IMR-90 (cell line): Measurements from ENCODE around the gene USP36. TPM values are rescaled to one million over a fixed set of nuclear protein-coding genes. Genes with fewer than 3 reads are reported as not detected.

ENCODE experiments used
- ATAC-seq: fragments of 200-7000 bp; cut with Tn5 transposase; 2 replicates; pipeline ENCODE4 v1.9.1; 2020; ENCODE audit warnings: low read depth, mild to moderate bottlenecking, moderate library complexity
- BruUV-seq: library from RNA; stranded (reverse); fragments of 400-500 nt; replicated peaks from 2 replicates; lab custom pipeline; 2021; lab: Mats Ljungman, UMichigan
- CTCF ChIA-PET: fragments of 300-600 bp; formaldehyde crosslinking; extraction: SDS; loops from one replicate; lab custom pipeline; 2021; ENCODE audit warnings: antibody characterized with exemption; lab: Yijun Ruan, JAX
- POLR2A ChIA-PET: fragments of 300-600 bp; sonication (Branson Sonifier 250); formaldehyde crosslinking; loops from one replicate; lab custom pipeline; 2022; ENCODE audit warnings: antibody characterized with exemption; ENCODE audit not compliant: unreplicated experiment; lab: Charles Lee
- DNase-seq: peaks from one replicate; pipeline ENCODE4 v3.0.0; 2013
- H2AFZ ChIP-seq: replicated peaks from 2 replicates; pipeline ENCODE3; 2013; ENCODE audit warnings: low read length, mild to moderate bottlenecking; ENCODE audit not compliant: poor library complexity
- H2AK5ac ChIP-seq: 2 replicates; pipeline ENCODE4 v1.6.1; 2013; ENCODE audit warnings: low read depth, low read length, inconsistent platforms
- H2AK9ac ChIP-seq: replicated peaks from 2 replicates; pipeline ENCODE3; 2013; ENCODE audit warnings: mild to moderate bottlenecking, low read depth, low read length, moderate library complexity; ENCODE audit not compliant: poor library complexity
- H2BK120ac ChIP-seq: 2 replicates; pipeline ENCODE4 v1.6.1; 2013; ENCODE audit warnings: low read depth, low read length, inconsistent platforms
- H2BK15ac ChIP-seq: 3 replicates; pipeline ENCODE4 v1.6.1; 2013; ENCODE audit warnings: low read depth, low read length, inconsistent platforms
- H2BK20ac ChIP-seq: 2 replicates; pipeline ENCODE4 v1.6.1; 2013; ENCODE audit warnings: low read depth, mild to moderate bottlenecking, inconsistent platforms, low read length, moderate library complexity
- H2BK5ac ChIP-seq: 2 replicates; pipeline ENCODE4 v1.6.1; 2013; ENCODE audit warnings: mild to moderate bottlenecking, low read depth, low read length, inconsistent platforms; ENCODE audit not compliant: poor library complexity, severe bottlenecking
- H3K14ac ChIP-seq: replicated peaks from 2 replicates; pipeline ENCODE4 v1.6.1; 2013; ENCODE audit warnings: low read depth, low read length, inconsistent platforms
- H3K18ac ChIP-seq: 2 replicates; pipeline ENCODE4 v1.6.1; 2013; ENCODE audit warnings: low read depth, low read length, control low read depth
- H3K23ac ChIP-seq: 2 replicates; pipeline ENCODE4 v1.6.1; 2013; ENCODE audit warnings: low read depth, low read length, inconsistent platforms
- H3K27ac ChIP-seq: 2 replicates; pipeline ENCODE4 v1.5.1; 2013; ENCODE audit warnings: mild to moderate bottlenecking, control low read depth, low read length; ENCODE audit not compliant: insufficient read depth
- H3K27me3 ChIP-seq: 2 replicates; pipeline ENCODE4 v1.6.1; 2013; ENCODE audit warnings: low read length; ENCODE audit not compliant: control insufficient read depth, insufficient read depth
- H3K36me3 ChIP-seq: 2 replicates; pipeline ENCODE4 v1.6.1; 2013; ENCODE audit warnings: low read length, mixed read lengths; ENCODE audit not compliant: control insufficient read depth, insufficient read depth
- H3K4ac ChIP-seq: 2 replicates; pipeline ENCODE4 v1.6.1; 2013; ENCODE audit warnings: low read depth, low read length, inconsistent platforms
- H3K4me1 ChIP-seq: 2 replicates; pipeline ENCODE4 v1.6.1; 2013; ENCODE audit warnings: low read length, mixed read lengths; ENCODE audit not compliant: control insufficient read depth, insufficient read depth
- H3K4me2 ChIP-seq: 2 replicates; pipeline ENCODE4 v1.6.1; 2013; ENCODE audit warnings: low read depth, mild to moderate bottlenecking, control low read depth, low read length, moderate library complexity
- H3K4me3 ChIP-seq: 2 replicates; pipeline ENCODE4 v1.5.1; 2013; ENCODE audit warnings: low read depth, mild to moderate bottlenecking, control low read depth, low read length, moderate library complexity; ENCODE audit not compliant: insufficient read depth
- H3K56ac ChIP-seq: 2 replicates; pipeline ENCODE4 v1.6.1; 2013; ENCODE audit warnings: low read length, inconsistent platforms; ENCODE audit not compliant: insufficient read depth; ENCODE audit errors: extremely low read depth
- H3K79me1 ChIP-seq, 2 experiments: 2 replicates each; pipeline ENCODE4 v1.6.1; 2013; ENCODE audit warnings: low read length in 2 of 2, inconsistent platforms in 1 of 2, low read depth in 1 of 2
- H3K9ac ChIP-seq: 2 replicates; pipeline ENCODE4 v1.6.1; 2013; ENCODE audit warnings: low read depth, low read length, control low read depth
- H3K9me1 ChIP-seq: 2 replicates; pipeline ENCODE4 v1.6.1; 2013; ENCODE audit warnings: low read length, inconsistent platforms; ENCODE audit not compliant: insufficient read depth
- H3K9me3 ChIP-seq: 2 replicates; pipeline ENCODE4 v1.6.1; 2013; ENCODE audit warnings: low read length; ENCODE audit not compliant: control insufficient read depth, insufficient read depth
- H4K20me1 ChIP-seq: 2 replicates; pipeline ENCODE4 v1.6.1; 2013; ENCODE audit warnings: low read length, inconsistent platforms; ENCODE audit not compliant: insufficient read depth
- H4K5ac ChIP-seq: 2 replicates; pipeline ENCODE4 v1.6.1; 2013; ENCODE audit warnings: mild to moderate bottlenecking, low read depth, low read length, control low read depth
- H4K8ac ChIP-seq, 2 experiments: 2 replicates each; pipeline ENCODE4 v1.6.1; 2013; ENCODE audit warnings: low read depth in 2 of 2, low read length in 2 of 2, control low read depth in 1 of 2, inconsistent platforms in 1 of 2
- H4K91ac ChIP-seq: 2 replicates; pipeline ENCODE4 v1.6.1; 2013; ENCODE audit warnings: low read depth, low read length, inconsistent platforms; ENCODE audit not compliant: insufficient read depth
- CEBPB ChIP-seq: IDR thresholded peaks from 2 replicates; pipeline ENCODE4 v1.6.1; 2012; ENCODE audit warnings: low read depth, low read length, improper control_type of control experiment
- CHD1 ChIP-seq: IDR thresholded peaks from 2 replicates; pipeline ENCODE4 v1.6.1; 2012; ENCODE audit warnings: low read depth, low read length, improper control_type of control experiment
- FOS ChIP-seq: fragments of 150-350 bp; IDR thresholded peaks from 2 replicates; pipeline ENCODE4 v1.6.1; 2016; ENCODE audit warnings: low read depth, low read length
- MAFK ChIP-seq: IDR thresholded peaks from 2 replicates; pipeline ENCODE4 v1.6.1; 2012; ENCODE audit warnings: low read depth, low read length, improper control_type of control experiment
- MAZ ChIP-seq: IDR thresholded peaks from 2 replicates; pipeline ENCODE4 v1.6.1; 2012; ENCODE audit warnings: low read depth, mild to moderate bottlenecking, low read length, improper control_type of control experiment, moderate library complexity, borderline replicate concordance
- MXI1 ChIP-seq: IDR thresholded peaks from 2 replicates; pipeline ENCODE4 v1.6.1; 2012; ENCODE audit warnings: low read depth, mild to moderate bottlenecking, low read length, moderate library complexity, borderline replicate concordance
- POLR2A ChIP-seq: IDR thresholded peaks from 2 replicates; pipeline ENCODE4 v1.6.1; 2012; ENCODE audit warnings: mild to moderate bottlenecking, low read depth, low read length
- RAD21 ChIP-seq: IDR thresholded peaks from 2 replicates; pipeline ENCODE4 v1.6.1; 2012; ENCODE audit warnings: low read length, improper control_type of control experiment
- RCOR1 ChIP-seq: IDR thresholded peaks from 2 replicates; pipeline ENCODE4 v1.6.1; 2012; ENCODE audit warnings: mild to moderate bottlenecking, low read length, improper control_type of control experiment; ENCODE audit not compliant: insufficient replicate concordance
- RFX5 ChIP-seq: IDR thresholded peaks from 2 replicates; pipeline ENCODE4 v1.8.0; 2012; ENCODE audit warnings: low read depth, mild to moderate bottlenecking, low read length, moderate library complexity
- SMC3 ChIP-seq: fragments of 150-350 bp; IDR thresholded peaks from 2 replicates; pipeline ENCODE4 v1.6.1; 2016; ENCODE audit warnings: low read depth, mild to moderate bottlenecking, antibody characterized with exemption, low read length, moderate library complexity
- WGBS, 2 experiments: methylation state at CpG; one replicate each; pipeline versions ENCODE4 v1.1.5 to v1.1.7; 2013; ENCODE audit warnings: missing lambda C conversion rate in 2 of 2; ENCODE audit not compliant: insufficient read length in 1 of 2; ENCODE audit errors: extremely low coverage in 2 of 2; 5-methylcytosine and 5-hydroxymethylcytosine counted together
- dilution Hi-C: fragments of 300-500 bp; cut with HindIII; formaldehyde crosslinking; loops from one replicate; pipeline ENCODE4 v1.14.3; 2018; ENCODE audit warnings: low sequenced_read_pairs; ENCODE audit not compliant: unreplicated experiment
- in situ Hi-C: fragments of 300-500 bp; cut with MboI; formaldehyde crosslinking; loops from 3 replicates; pipeline ENCODE4 v1.14.3; 2019; ENCODE audit warnings: low sequenced_read_pairs, inconsistent platforms, mixed read lengths
- intact Hi-C: fragments of 100-400 bp; cut with micrococcal nuclease; formaldehyde crosslinking; loops from 2 replicates; pipeline ENCODE4 v1.10.0; 2022
- polyA plus RNA-seq, 3 experiments: library from polyadenylated mRNA; depleted of rRNA; stranded (reverse); fragments of >200 nt; gene quantifications; 2 replicates each; pipeline ENCODE4 v1.2.3, GENCODE V29; 2012; ENCODE audit warnings: low replicate concordance in 1 of 3
- total RNA-seq: library from RNA; depleted of rRNA; stranded (reverse); fragments of >200 nt; gene quantifications from 2 replicates; pipeline ENCODE4 v1.2.3, GENCODE V29; 2012
- TF ChIP-seq, protein P1 (sequence below): conservative IDR thresholded peaks from 2 replicates; pipeline ENCODE4 v1.5.1; 2012; ENCODE audit warnings: mild to moderate bottlenecking, low read depth, low read length, improper control_type of control experiment
- TF ChIP-seq, protein P2 (sequence below): fragments of 150-350 bp; IDR thresholded peaks from 2 replicates; pipeline ENCODE4 v1.6.1; 2016; ENCODE audit warnings: low read depth, mild to moderate bottlenecking, low read length, moderate library complexity, borderline replicate concordance
- TF ChIP-seq, protein P3 (sequence below): fragments of 150-350 bp; IDR thresholded peaks from 2 replicates; pipeline ENCODE4 v1.6.1; 2017; ENCODE audit warnings: mild to moderate bottlenecking, antibody characterized with exemption, low read length, low read depth

Gene USP36
- total and polyA plus RNA-seq, 2 of the 4 experiments (the other 2 are of a cell fraction): 30.6 to 38.3 TPM

DNA sequence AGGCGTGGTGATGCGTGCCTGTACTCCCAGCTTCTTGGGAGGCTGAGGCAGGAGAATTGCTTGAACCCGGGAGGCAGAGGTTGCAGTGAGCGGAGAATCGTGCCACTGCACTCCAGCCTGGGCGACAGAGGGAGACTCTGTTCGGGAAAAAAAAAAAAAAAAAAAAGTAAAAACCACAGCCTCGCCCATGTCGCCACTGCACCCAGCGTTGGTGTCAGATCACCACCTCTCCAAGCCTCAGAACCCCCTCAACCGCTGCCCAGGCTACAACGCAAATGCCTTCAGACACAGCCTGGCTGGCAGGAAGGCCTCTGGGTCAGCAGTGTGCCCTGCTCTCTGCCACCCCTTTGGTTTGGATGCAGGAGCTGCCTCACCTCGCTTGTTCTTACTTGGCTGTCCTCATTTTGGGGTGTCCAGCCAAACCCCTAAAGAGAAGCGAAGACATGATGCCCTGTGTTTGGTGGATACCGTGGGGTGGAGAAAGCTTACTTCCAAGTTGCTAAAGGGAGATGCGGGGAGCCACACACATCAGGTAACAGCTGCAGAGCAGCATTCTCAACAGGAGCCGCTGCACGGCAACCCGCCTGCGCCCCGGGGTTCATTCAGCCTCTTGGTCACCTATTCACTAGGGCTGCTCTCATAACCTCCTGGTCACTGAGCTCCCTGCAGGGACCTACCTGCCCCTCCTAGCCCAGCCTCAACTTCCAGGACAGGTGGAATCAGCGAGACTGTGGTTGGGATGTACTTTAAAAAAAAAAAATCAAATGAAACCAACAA lies 45.6 kb downstream of the USP36 start:
- no peak overlapping the region for H2BK120ac ChIP-seq
- no peaks in the 10 kb centered on the region for H3K27me3 ChIP-seq
- no peak overlapping the region for H4K91ac ChIP-seq
- H3K9me1 ChIP-seq: peaks cover 31% of the 10 kb centered on the region
- no TSS peak for BruUV-seq
- CTCF ChIA-PET: no interaction called here
- no peak overlapping the region for H2AK9ac ChIP-seq
- in situ Hi-C loops: no loop called here
- no peak overlapping the region for H3K4me3 ChIP-seq
- no peak overlapping the region for H3K27ac ChIP-seq
- H3K4me2 ChIP-seq: no peak overlapping the region
- H4K5ac ChIP-seq: no peak overlapping the region
- ATAC-seq: no peak
- intact Hi-C loops: no loop called here
- DNase-seq: no peak
- TF ChIP-seq FOS (no peak), MXI1 (no peak), RAD21 (no peak), POLR2A (no peak), CEBPB (no peak), RCOR1 (no peak), SMC3 (no peak), CHD1 (no peak), MAZ (no peak), MAFK (no peak), RFX5 (no peak)
- TF ChIP-seq, protein P1, sequence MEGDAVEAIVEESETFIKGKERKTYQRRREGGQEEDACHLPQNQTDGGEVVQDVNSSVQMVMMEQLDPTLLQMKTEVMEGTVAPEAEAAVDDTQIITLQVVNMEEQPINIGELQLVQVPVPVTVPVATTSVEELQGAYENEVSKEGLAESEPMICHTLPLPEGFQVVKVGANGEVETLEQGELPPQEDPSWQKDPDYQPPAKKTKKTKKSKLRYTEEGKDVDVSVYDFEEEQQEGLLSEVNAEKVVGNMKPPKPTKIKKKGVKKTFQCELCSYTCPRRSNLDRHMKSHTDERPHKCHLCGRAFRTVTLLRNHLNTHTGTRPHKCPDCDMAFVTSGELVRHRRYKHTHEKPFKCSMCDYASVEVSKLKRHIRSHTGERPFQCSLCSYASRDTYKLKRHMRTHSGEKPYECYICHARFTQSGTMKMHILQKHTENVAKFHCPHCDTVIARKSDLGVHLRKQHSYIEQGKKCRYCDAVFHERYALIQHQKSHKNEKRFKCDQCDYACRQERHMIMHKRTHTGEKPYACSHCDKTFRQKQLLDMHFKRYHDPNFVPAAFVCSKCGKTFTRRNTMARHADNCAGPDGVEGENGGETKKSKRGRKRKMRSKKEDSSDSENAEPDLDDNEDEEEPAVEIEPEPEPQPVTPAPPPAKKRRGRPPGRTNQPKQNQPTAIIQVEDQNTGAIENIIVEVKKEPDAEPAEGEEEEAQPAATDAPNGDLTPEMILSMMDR: no peak
- TF ChIP-seq, protein P2, sequence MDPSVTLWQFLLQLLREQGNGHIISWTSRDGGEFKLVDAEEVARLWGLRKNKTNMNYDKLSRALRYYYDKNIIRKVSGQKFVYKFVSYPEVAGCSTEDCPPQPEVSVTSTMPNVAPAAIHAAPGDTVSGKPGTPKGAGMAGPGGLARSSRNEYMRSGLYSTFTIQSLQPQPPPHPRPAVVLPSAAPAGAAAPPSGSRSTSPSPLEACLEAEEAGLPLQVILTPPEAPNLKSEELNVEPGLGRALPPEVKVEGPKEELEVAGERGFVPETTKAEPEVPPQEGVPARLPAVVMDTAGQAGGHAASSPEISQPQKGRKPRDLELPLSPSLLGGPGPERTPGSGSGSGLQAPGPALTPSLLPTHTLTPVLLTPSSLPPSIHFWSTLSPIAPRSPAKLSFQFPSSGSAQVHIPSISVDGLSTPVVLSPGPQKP: no peak
- TF ChIP-seq, protein P3, sequence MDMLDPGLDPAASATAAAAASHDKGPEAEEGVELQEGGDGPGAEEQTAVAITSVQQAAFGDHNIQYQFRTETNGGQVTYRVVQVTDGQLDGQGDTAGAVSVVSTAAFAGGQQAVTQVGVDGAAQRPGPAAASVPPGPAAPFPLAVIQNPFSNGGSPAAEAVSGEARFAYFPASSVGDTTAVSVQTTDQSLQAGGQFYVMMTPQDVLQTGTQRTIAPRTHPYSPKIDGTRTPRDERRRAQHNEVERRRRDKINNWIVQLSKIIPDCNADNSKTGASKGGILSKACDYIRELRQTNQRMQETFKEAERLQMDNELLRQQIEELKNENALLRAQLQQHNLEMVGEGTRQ: no peak
- H3K56ac ChIP-seq: no peak overlapping the region
- peaks cover 22% of the 10 kb centered on the region for H3K4me1 ChIP-seq
- H3K14ac ChIP-seq: no peak overlapping the region
- peaks cover 3 to 59% of the 10 kb centered on the region in 2 experiments; a peak in 2 of 4 replicates for H3K79me1 ChIP-seq
- POLR2A ChIA-PET: no interaction called here
- WGBS, 2 experiments: 93% methylated on average over 3 of the region's 22 CpGs; no CpG with 5 or more reads in 1 of the 2 experiments
- H4K8ac ChIP-seq: no peak overlapping the region
- no peak overlapping the region for H3K18ac ChIP-seq
- H3K23ac ChIP-seq: no peak overlapping the region
- H2AK5ac ChIP-seq: no peak overlapping the region
- H3K36me3 ChIP-seq: peaks cover 53% of the 10 kb centered on the region
- no peak overlapping the region for H2BK20ac ChIP-seq
- no peak overlapping the region for H2BK5ac ChIP-seq
- no peak overlapping the region for H2AFZ ChIP-seq
- H3K9ac ChIP-seq: no peak overlapping the region
- no peak overlapping the region for H3K4ac ChIP-seq
- dilution Hi-C loops: no loop called here
- peaks cover 13% of the 10 kb centered on the region; the same call in 1 of the 2 replicates for H4K20me1 ChIP-seq
- no peak overlapping the region for H2BK15ac ChIP-seq
- H3K9me3 ChIP-seq: no peaks in the 10 kb centered on the region
